Astrocyte (in vitro differentiated cells and primary cell): Measurements from ENCODE around the gene LANCL2. TPM values are rescaled to one million over a fixed set of nuclear protein-coding genes. Genes with fewer than 3 reads are reported as not detected.

Source experiments
- DNase-seq: peaks from one replicate; pipeline ENCODE4 v3.0.0-alpha.2; 2010; ENCODE audit warnings: low read depth
- FAIRE-seq: peaks from 2 replicates; lab custom pipeline; 2011; peaks lifted over from hg19 to GRCh38; lab: Jason Lieb, UNC
- H2AFZ ChIP-seq: 2 replicates; pipeline ENCODE4 v1.6.0; 2012; ENCODE audit warnings: low read depth, low read length, inconsistent platforms
- H3K27ac ChIP-seq: 2 replicates; pipeline ENCODE4 v1.5.1; 2011; ENCODE audit warnings: low read depth, low read length, inconsistent platforms
- H3K27me3 ChIP-seq: 2 replicates; pipeline ENCODE4 v1.6.0; 2011; ENCODE audit warnings: low read length, inconsistent platforms; ENCODE audit not compliant: insufficient read depth
- H3K36me3 ChIP-seq: 2 replicates; pipeline ENCODE4 v1.5.1; 2011; ENCODE audit warnings: low read length, inconsistent platforms; ENCODE audit not compliant: insufficient read depth
- H3K4me1 ChIP-seq: 2 replicates; pipeline ENCODE4 v1.5.1; 2011; ENCODE audit warnings: low read length, inconsistent platforms; ENCODE audit not compliant: insufficient read depth
- H3K4me2 ChIP-seq: 2 replicates; pipeline ENCODE4 v1.6.0; 2012; ENCODE audit warnings: low read length, inconsistent platforms
- H3K4me3 ChIP-seq: 2 replicates; pipeline ENCODE4 v1.5.1; 2011; ENCODE audit warnings: low read depth, mild to moderate bottlenecking, low read length, inconsistent platforms; ENCODE audit not compliant: insufficient read depth
- H3K79me2 ChIP-seq: 2 replicates; pipeline ENCODE4 v1.6.0; 2012; ENCODE audit warnings: mild to moderate bottlenecking, low read length, inconsistent platforms; ENCODE audit not compliant: insufficient read depth
- H3K9ac ChIP-seq: 2 replicates; pipeline ENCODE4 v1.6.0; 2012; ENCODE audit warnings: mild to moderate bottlenecking, low read length, inconsistent platforms
- H3K9me3 ChIP-seq: 2 replicates; pipeline ENCODE4 v1.5.1; 2012; ENCODE audit warnings: low read depth, mild to moderate bottlenecking, low read length, inconsistent platforms; ENCODE audit not compliant: insufficient read depth
- H4K20me1 ChIP-seq: 2 replicates; pipeline ENCODE4 v1.6.0; 2012; ENCODE audit warnings: low read length, inconsistent platforms; ENCODE audit not compliant: insufficient read depth
- H3K27ac Mint-ChIP-seq: one replicate; pipeline ENCODE4 v1.8.0; 2021; ENCODE audit warnings: mild to moderate bottlenecking, mixed read lengths; ENCODE audit not compliant: unreplicated experiment
- H3K27me3 Mint-ChIP-seq: one replicate; pipeline ENCODE4 v1.8.0; 2021; ENCODE audit warnings: low read depth, mixed read lengths; ENCODE audit not compliant: unreplicated experiment
- H3K36me3 Mint-ChIP-seq: one replicate; pipeline ENCODE4 v1.8.0; 2021; ENCODE audit warnings: low read depth, mixed read lengths; ENCODE audit not compliant: unreplicated experiment
- H3K4me1 Mint-ChIP-seq: one replicate; pipeline ENCODE4 v1.8.0; 2021; ENCODE audit warnings: low read depth, mixed read lengths; ENCODE audit not compliant: unreplicated experiment
- H3K4me3 Mint-ChIP-seq: one replicate; pipeline ENCODE4 v1.8.0; 2021; ENCODE audit warnings: mild to moderate bottlenecking, moderate library complexity, mixed read lengths; ENCODE audit not compliant: unreplicated experiment
- H3K9me3 Mint-ChIP-seq: one replicate; pipeline ENCODE4 v1.8.0; 2021; ENCODE audit warnings: mild to moderate bottlenecking, mixed read lengths; ENCODE audit not compliant: unreplicated experiment
- EZH2 ChIP-seq: IDR thresholded peaks from 2 replicates; pipeline ENCODE4 v1.6.1; 2012; ENCODE audit warnings: mild to moderate bottlenecking, low read length, inconsistent platforms; ENCODE audit not compliant: insufficient read depth
- total RNA-seq: library from RNA; stranded (reverse); gene quantifications from 2 replicates; pipeline ENCODE4 v1.2.1, GENCODE V29; 2021
- TF ChIP-seq, protein P1 (sequence below): IDR thresholded peaks from 2 replicates; pipeline ENCODE4 v1.5.1; 2011; ENCODE audit warnings: low read depth, mild to moderate bottlenecking, inconsistent platforms, low read length, moderate library complexity; ENCODE audit not compliant: insufficient read depth

LANCL2 gene
- total RNA-seq, 1 donor from 2014 or later: 35.9 TPM

GRCh38 chr7:55449992-55450535, 84.9 kb downstream of the LANCL2 start:
- no peak overlapping the region for H3K27ac ChIP-seq
- no peaks in the 10 kb centered on the region for H3K9me3 Mint-ChIP-seq
- peaks cover 4% of the 10 kb centered on the region for H3K36me3 Mint-ChIP-seq
- no peak overlapping the region for H3K9ac ChIP-seq
- no peak for FAIRE-seq
- no peak overlapping the region for H3K4me2 ChIP-seq
- H3K27me3 ChIP-seq: no peaks in the 10 kb centered on the region
- no peaks in the 10 kb centered on the region for H3K4me1 Mint-ChIP-seq
- H3K4me3 ChIP-seq: no peak overlapping the region
- TF ChIP-seq, protein P1, sequence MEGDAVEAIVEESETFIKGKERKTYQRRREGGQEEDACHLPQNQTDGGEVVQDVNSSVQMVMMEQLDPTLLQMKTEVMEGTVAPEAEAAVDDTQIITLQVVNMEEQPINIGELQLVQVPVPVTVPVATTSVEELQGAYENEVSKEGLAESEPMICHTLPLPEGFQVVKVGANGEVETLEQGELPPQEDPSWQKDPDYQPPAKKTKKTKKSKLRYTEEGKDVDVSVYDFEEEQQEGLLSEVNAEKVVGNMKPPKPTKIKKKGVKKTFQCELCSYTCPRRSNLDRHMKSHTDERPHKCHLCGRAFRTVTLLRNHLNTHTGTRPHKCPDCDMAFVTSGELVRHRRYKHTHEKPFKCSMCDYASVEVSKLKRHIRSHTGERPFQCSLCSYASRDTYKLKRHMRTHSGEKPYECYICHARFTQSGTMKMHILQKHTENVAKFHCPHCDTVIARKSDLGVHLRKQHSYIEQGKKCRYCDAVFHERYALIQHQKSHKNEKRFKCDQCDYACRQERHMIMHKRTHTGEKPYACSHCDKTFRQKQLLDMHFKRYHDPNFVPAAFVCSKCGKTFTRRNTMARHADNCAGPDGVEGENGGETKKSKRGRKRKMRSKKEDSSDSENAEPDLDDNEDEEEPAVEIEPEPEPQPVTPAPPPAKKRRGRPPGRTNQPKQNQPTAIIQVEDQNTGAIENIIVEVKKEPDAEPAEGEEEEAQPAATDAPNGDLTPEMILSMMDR: no peak
- TF ChIP-seq EZH2: no peak
- DNase-seq: no peak
- no peaks in the 10 kb centered on the region for H3K79me2 ChIP-seq
- H3K36me3 ChIP-seq: no peaks in the 10 kb centered on the region
- no peaks in the 10 kb centered on the region for H3K27me3 Mint-ChIP-seq
- no peak overlapping the region for H2AFZ ChIP-seq
- no peak overlapping the region for H3K27ac Mint-ChIP-seq
- H4K20me1 ChIP-seq: no peaks in the 10 kb centered on the region
- no peaks in the 10 kb centered on the region for H3K4me1 ChIP-seq
- no peaks in the 10 kb centered on the region for H3K9me3 ChIP-seq
- H3K4me3 Mint-ChIP-seq: no peak overlapping the region

GRCh38 chr7:55452971-55453370, 87.8 kb downstream of the LANCL2 start:
- no peaks in the 10 kb centered on the region for H3K79me2 ChIP-seq
- no peaks in the 10 kb centered on the region for H4K20me1 ChIP-seq
- DNase-seq (no peak), FAIRE-seq (no peak)
- H3K4me3 Mint-ChIP-seq: no peak overlapping the region
- no peak overlapping the region for H3K4me3 ChIP-seq
- peaks cover 10% of the 10 kb centered on the region for H3K9me3 Mint-ChIP-seq
- no peak overlapping the region for H3K27ac Mint-ChIP-seq
- no peak overlapping the region for H3K27ac ChIP-seq
- no peaks in the 10 kb centered on the region for H3K27me3 Mint-ChIP-seq
- H3K27me3 ChIP-seq: no peaks in the 10 kb centered on the region
- no peak overlapping the region for H3K4me2 ChIP-seq
- no peaks in the 10 kb centered on the region for H3K4me1 Mint-ChIP-seq
- peaks cover 6% of the 10 kb centered on the region for H3K36me3 Mint-ChIP-seq
- H3K9ac ChIP-seq: no peak overlapping the region
- no peaks in the 10 kb centered on the region for H3K36me3 ChIP-seq
- no peak overlapping the region for H2AFZ ChIP-seq
- H3K9me3 ChIP-seq: no peaks in the 10 kb centered on the region
- no peaks in the 10 kb centered on the region for H3K4me1 ChIP-seq
- TF ChIP-seq, protein P1: no peak
- TF ChIP-seq EZH2: no peak

GRCh38 chr7:55457801-55458200, 92.7 kb downstream of the LANCL2 start:
- Mint-ChIP-seq H3K27me3 (no peaks in the 10 kb centered on the region), H3K27ac (no peak overlapping the region), H3K9me3 (peaks cover 16% of the 10 kb centered on the region), H3K4me1 (no peaks in the 10 kb centered on the region), H3K4me3 (no peak overlapping the region), H3K36me3 (peaks cover 26% of the 10 kb centered on the region)
- TF ChIP-seq EZH2: no peak
- TF ChIP-seq, protein P1: no peak
- Histone ChIP-seq H3K27me3 (no peaks in the 10 kb centered on the region), H3K9ac (no peak overlapping the region), H2AFZ (no peak overlapping the region), H3K36me3 (no peaks in the 10 kb centered on the region), H3K4me3 (no peak overlapping the region), H3K27ac (no peak overlapping the region), H3K79me2 (no peaks in the 10 kb centered on the region), H3K9me3 (no peaks in the 10 kb centered on the region), H3K4me2 (no peak overlapping the region), H4K20me1 (no peaks in the 10 kb centered on the region), H3K4me1 (no peaks in the 10 kb centered on the region)
- DNase-seq: no peak
- no peak for FAIRE-seq
